ENCODE measurements around the gene MACROH2A1. TPM values are rescaled to one million over a fixed set of nuclear protein-coding genes. Genes with fewer than 3 reads are reported as not detected.

The MACROH2A1 gene
- total RNA-seq, 4 donors from 2014 or later = 164 to 268 (median 170) TPM

- H3K4me3 ChIP-seq = no peak overlapping the region
- H3K9me3 ChIP-seq = no peaks in the 10 kb centered on the region
- peaks cover 0 to 56% (median 23%) of the 10 kb centered on the region in 4 donors for H3K4me1 ChIP-seq
- peak overlapping the region in 2 of 4 donors; percentile 26 to 31 for H3K27ac ChIP-seq
- H3K27me3 ChIP-seq = no peaks in the 10 kb centered on the region
- H3K36me3 ChIP-seq = peaks cover 0 to 85% (median 6%) of the 10 kb centered on the region in 3 donors
- TF ChIP-seq, protein P1, sequence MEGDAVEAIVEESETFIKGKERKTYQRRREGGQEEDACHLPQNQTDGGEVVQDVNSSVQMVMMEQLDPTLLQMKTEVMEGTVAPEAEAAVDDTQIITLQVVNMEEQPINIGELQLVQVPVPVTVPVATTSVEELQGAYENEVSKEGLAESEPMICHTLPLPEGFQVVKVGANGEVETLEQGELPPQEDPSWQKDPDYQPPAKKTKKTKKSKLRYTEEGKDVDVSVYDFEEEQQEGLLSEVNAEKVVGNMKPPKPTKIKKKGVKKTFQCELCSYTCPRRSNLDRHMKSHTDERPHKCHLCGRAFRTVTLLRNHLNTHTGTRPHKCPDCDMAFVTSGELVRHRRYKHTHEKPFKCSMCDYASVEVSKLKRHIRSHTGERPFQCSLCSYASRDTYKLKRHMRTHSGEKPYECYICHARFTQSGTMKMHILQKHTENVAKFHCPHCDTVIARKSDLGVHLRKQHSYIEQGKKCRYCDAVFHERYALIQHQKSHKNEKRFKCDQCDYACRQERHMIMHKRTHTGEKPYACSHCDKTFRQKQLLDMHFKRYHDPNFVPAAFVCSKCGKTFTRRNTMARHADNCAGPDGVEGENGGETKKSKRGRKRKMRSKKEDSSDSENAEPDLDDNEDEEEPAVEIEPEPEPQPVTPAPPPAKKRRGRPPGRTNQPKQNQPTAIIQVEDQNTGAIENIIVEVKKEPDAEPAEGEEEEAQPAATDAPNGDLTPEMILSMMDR (IDR thresholded peaks at IDR 0.05) = no peak
- TF ChIP-seq POLR2A (IDR thresholded peaks at IDR 0.05) (no peak), EP300 (IDR thresholded peaks at IDR 0.05) (no peak)
- 70 to 83% methylated on average over 3 of the region's 3 CpGs for WGBS, 2 donors
- no peak for DNase-seq (ENCODE audit: low spot score in 2 of 2)
Observed at GRCh38 chr5:135386096-135386495, 12.9 kb downstream of the MACROH2A1 start.

DNA sequence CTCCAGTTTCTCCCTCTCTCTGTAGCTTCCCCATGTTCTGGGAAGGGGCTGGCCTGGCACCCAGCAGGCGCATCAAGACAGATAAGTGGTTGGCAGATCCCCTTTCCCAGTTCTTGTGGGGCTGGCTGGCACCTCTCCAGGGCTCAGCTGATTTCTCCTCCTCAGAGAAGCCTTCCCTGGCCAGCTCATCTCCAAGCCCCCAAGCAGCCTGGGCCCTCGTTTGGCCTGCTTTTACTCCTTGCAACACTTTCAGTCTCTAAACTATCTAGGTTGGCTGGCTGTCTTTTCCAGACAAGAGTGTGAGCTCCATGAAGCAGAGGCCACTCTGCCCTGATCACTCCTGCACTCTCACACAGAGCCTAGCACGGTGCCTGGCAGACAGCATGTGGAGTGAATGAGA lies 13.5 kb downstream of the MACROH2A1 start:
- 77 to 89% methylated on average over 3 of the region's 3 CpGs for WGBS, 2 donors
- DNase-seq (ENCODE audit: low spot score in 2 of 2) = no peak
- Histone ChIP-seq H3K27me3 (no peaks in the 10 kb centered on the region), H3K4me3 (no peak overlapping the region), H3K9me3 (no peaks in the 10 kb centered on the region), H3K36me3 (peaks cover 0 to 90% (median 6%) of the 10 kb centered on the region in 3 donors), H3K27ac (peak overlapping the region in 1 of 4 donors; percentile 26), H3K4me1 (peaks cover 0 to 52% (median 19%) of the 10 kb centered on the region in 4 donors)
- TF ChIP-seq EP300 (IDR thresholded peaks at IDR 0.05) = no peak
- no peak for TF ChIP-seq POLR2A (IDR thresholded peaks at IDR 0.05)
- TF ChIP-seq, protein P1 (IDR thresholded peaks at IDR 0.05) = no peak

- H3K36me3 ChIP-seq = peaks cover 0 to 92% (median 6%) of the 10 kb centered on the region in 3 donors
Observed at GRCh38 chr5:135384898-135385297, 14.1 kb downstream of the MACROH2A1 start.

DNA sequence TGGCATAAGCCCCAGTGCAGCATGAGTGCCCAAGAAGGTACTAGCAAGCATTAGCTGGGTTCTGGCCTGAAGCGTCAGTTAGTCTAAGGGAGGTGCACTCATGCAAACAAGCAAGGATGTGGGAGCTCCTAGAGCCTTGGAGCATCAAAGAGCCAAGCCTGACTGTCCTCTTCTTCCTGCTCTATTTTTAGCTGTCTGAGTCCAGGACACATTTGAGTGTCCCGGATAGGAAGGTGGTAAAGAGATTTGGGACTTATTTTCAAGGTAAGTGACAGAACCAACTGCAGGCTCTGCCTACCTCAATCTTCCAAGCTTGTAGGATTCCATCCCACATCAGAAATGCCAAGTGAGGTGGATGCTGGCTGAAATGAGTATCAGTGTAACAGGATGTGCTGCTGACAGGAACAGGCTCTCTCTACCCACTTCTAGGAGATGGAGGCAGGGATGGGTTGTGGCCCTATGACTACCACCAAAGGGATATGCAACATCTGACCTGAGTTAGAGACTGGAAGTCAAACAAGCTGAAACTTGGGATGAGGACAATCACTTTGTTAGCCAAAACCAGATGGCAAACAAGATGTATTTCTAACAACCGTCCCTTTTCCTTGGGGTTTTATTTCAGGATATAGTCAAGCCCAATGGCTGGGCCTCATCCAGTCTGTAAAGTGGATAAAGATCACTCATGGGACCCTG lies 15.1 kb downstream of the MACROH2A1 start:
- TF ChIP-seq EP300 (IDR thresholded peaks at IDR 0.05) (no peak), POLR2A (IDR thresholded peaks at IDR 0.05) (no peak)
- TF ChIP-seq, protein P1 (IDR thresholded peaks at IDR 0.05) = no peak
- DNase-seq (ENCODE audit: low spot score in 2 of 2) = no peak
- H3K4me1 ChIP-seq = peaks cover 0 to 54% (median 15%) of the 10 kb centered on the region in 4 donors
- H3K4me3 ChIP-seq = no peak overlapping the region
- peaks cover 0 to 93% (median 3%) of the 10 kb centered on the region in 3 donors for H3K36me3 ChIP-seq
- H3K9me3 ChIP-seq = no peaks in the 10 kb centered on the region
- no peak overlapping the region for H3K27ac ChIP-seq
- 77 to 78% methylated on average over 3 of the region's 3 CpGs for WGBS, 2 donors
- H3K27me3 ChIP-seq = no peaks in the 10 kb centered on the region

More at GRCh38 chr5:135384898-135385297, 14.1 kb downstream of the MACROH2A1 start:
- TF ChIP-seq, protein P1 (IDR thresholded peaks at IDR 0.05) = no peak
- TF ChIP-seq EP300 (IDR thresholded peaks at IDR 0.05) (no peak), POLR2A (IDR thresholded peaks at IDR 0.05) (no peak)
- Histone ChIP-seq H3K27me3 (no peaks in the 10 kb centered on the region), H3K9me3 (no peaks in the 10 kb centered on the region), H3K4me1 (peaks cover 0 to 51% (median 13%) of the 10 kb centered on the region in 4 donors), H3K4me3 (no peak overlapping the region), H3K27ac (peak overlapping the region in 1 of 4 donors; percentile 26)
- DNase-seq (ENCODE audit: low spot score in 2 of 2) = no peak

DNA sequence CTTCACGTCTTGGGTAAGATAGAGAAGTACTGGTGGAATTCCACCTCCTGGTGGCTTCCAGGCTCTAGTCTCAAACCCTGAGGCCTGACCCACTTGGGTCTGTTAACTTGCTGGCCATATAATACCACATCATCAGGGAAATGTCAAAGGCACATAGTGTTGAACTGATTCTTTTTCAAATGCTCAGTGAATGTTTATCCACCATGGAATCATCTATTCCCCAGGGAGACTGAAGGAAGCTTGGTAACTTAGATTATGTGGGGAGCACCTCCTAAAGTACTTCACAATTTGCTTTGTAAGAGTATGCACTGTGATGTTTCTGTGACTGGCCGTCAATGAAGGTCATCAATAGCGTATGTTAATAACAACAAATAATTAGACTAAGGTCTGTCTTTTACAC lies 16.1 kb downstream of the MACROH2A1 start:
- Histone ChIP-seq H3K36me3 (peaks cover 0 to 93% (median 0%) of the 10 kb centered on the region in 3 donors), H3K9me3 (no peaks in the 10 kb centered on the region), H3K4me3 (no peak overlapping the region), H3K27me3 (no peaks in the 10 kb centered on the region), H3K27ac (no peak overlapping the region), H3K4me1 (peaks cover 0 to 52% (median 15%) of the 10 kb centered on the region in 4 donors)
- 88% methylated on average over 3 of the region's 3 CpGs for WGBS, 2 donors
- DNase-seq (ENCODE audit: low spot score in 2 of 2) = no peak
- no peak for TF ChIP-seq EP300 (IDR thresholded peaks at IDR 0.05)
- TF ChIP-seq POLR2A (IDR thresholded peaks at IDR 0.05) = no peak
- TF ChIP-seq, protein P1 (IDR thresholded peaks at IDR 0.05) = no peak
